ENCODE data around the gene SST. TPM values are rescaled to one million over a fixed set of nuclear protein-coding genes. Genes with fewer than 3 reads are reported as not detected.

Gene SST
- total and polyA plus RNA-seq, 4 donors: not detected

DNA sequence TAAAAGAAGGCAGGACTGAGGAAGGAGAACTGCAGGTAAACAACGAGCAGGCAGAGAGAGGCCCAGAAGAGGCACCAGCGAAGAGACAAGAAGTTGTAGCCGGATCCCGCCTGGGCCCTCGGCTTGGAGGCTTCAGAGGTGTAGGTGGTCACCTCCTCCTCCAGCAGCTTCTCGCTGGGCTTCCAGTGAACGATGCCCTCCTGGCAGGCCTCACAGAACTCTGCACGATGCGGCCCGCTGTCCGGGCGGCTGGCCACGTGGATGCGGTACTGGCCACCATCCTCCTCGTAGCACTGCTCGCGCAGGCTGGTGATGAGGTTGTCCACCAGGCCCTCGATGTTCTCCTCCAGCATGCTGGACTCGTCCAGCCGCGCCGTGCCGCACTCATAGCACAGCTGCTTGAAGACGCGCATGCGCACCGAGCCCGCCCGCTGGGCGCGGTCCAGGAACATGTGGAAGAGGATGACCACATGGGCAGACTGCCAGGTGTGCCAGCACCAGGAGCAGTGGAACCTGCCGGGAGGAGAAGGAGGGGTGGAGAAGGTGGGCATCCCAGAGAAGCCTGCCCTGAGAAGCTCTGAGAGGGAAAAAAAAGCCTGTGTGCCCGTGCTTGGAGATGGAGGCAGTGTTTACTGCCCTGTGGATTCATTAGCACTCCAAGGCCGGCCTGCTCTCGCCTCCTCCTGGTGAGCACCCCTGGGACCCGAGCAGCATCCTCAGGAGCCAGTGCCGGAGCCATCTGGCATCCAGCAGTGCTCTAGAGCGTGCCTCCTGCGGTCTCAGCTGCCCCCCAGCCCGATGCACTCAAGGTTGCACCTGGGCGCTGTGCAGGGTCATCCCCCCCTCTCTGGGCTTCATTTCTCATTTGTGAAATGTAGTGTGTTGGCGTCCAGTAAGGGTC lies 28.6 kb upstream of the SST start:
- Histone ChIP-seq H3K9ac (ENCODE audit: low read depth in 1 of 2, low read length in 2 of 2) (no peak overlapping the region), H3K4me1 (ENCODE audit: control insufficient read depth in 4 of 4, insufficient read depth in 4 of 4, low read length in 3 of 4) (no peaks in the 10 kb centered on the region), H3K9me3 (ENCODE audit: control insufficient read depth in 4 of 4, low read length in 3 of 4) (no peaks in the 10 kb centered on the region), H3K36me3 (ENCODE audit: control insufficient read depth in 4 of 4, insufficient read depth in 3 of 4, low read depth in 1 of 4, low read length in 3 of 4) (no peaks in the 10 kb centered on the region), H3K27ac (ENCODE audit: low read depth in 1 of 2, low read length in 2 of 2) (no peak overlapping the region), H3K27me3 (ENCODE audit: control insufficient read depth in 4 of 4, insufficient read depth in 4 of 4, low read length in 3 of 4) (no peaks in the 10 kb centered on the region), H3K4me3 (ENCODE audit: low read depth in 1 of 3, low read length in 3 of 3) (no peak overlapping the region)
- 94% methylated on average over 40 of the region's 42 CpGs for WGBS
- TF ChIP-seq, protein P1, sequence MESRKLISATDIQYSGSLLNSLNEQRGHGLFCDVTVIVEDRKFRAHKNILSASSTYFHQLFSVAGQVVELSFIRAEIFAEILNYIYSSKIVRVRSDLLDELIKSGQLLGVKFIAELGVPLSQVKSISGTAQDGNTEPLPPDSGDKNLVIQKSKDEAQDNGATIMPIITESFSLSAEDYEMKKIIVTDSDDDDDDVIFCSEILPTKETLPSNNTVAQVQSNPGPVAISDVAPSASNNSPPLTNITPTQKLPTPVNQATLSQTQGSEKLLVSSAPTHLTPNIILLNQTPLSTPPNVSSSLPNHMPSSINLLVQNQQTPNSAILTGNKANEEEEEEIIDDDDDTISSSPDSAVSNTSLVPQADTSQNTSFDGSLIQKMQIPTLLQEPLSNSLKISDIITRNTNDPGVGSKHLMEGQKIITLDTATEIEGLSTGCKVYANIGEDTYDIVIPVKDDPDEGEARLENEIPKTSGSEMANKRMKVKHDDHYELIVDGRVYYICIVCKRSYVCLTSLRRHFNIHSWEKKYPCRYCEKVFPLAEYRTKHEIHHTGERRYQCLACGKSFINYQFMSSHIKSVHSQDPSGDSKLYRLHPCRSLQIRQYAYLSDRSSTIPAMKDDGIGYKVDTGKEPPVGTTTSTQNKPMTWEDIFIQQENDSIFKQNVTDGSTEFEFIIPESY (IDR thresholded peaks at IDR 0.05): no peak
- TF ChIP-seq, protein P2, sequence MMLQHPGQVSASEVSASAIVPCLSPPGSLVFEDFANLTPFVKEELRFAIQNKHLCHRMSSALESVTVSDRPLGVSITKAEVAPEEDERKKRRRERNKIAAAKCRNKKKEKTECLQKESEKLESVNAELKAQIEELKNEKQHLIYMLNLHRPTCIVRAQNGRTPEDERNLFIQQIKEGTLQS (IDR thresholded peaks at IDR 0.05): no peak
- TF ChIP-seq EGR1 (IDR thresholded peaks at IDR 0.05; ENCODE audit: low read depth in 2 of 2): no peak
- no peak for DNase-seq (ENCODE audit: low spot score)

DNA sequence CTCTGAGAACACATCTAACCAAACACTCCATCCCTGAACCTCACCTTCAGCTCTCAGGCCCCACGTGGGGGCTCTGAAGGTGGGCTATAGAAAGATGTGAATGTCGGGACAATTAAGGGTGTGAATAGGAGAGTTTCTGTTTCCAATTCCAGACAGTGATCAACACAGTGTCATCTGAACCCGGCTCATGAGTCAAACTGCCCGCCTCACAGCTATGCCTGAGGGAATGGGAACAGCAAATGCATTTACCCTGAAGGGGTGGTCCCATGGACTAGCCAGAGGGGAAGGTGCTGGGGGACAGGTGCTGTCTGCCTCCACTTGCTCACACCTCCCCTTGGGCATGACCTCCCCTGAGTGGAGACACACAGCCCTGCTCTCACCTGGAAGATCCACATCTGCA lies 25.8 kb upstream of the SST start:
- H3K9me3 ChIP-seq (ENCODE audit: control insufficient read depth in 4 of 4, low read length in 3 of 4): no peaks in the 10 kb centered on the region
- H3K9ac ChIP-seq (ENCODE audit: low read depth in 1 of 2, low read length in 2 of 2): no peak overlapping the region
- no peak overlapping the region for H3K4me3 ChIP-seq (ENCODE audit: low read depth in 1 of 3, low read length in 3 of 3)
- H3K4me1 ChIP-seq (ENCODE audit: control insufficient read depth in 4 of 4, insufficient read depth in 4 of 4, low read length in 3 of 4): no peaks in the 10 kb centered on the region
- DNase-seq (ENCODE audit: low spot score): no peak
- H3K27ac ChIP-seq (ENCODE audit: low read depth in 1 of 2, low read length in 2 of 2): no peak overlapping the region
- no peaks in the 10 kb centered on the region for H3K27me3 ChIP-seq (ENCODE audit: control insufficient read depth in 4 of 4, insufficient read depth in 4 of 4, low read length in 3 of 4)
- TF ChIP-seq TAF1 (conservative IDR thresholded peaks at IDR 0.05) (no peak), GABPA (IDR thresholded peaks at IDR 0.05 in 1 of 2, conservative IDR thresholded peaks at IDR 0.05 in 1 of 2) (no peak), RAD21 (IDR thresholded peaks at IDR 0.05) (no peak), RXRA (IDR thresholded peaks at IDR 0.05) (no peak), FOXA1 (IDR thresholded peaks at IDR 0.05) (no peak), NR2F2 (IDR thresholded peaks at IDR 0.05) (no peak), EGR1 (IDR thresholded peaks at IDR 0.05; ENCODE audit: low read depth in 2 of 2) (no peak), JUND (IDR thresholded peaks at IDR 0.05) (no peak), HNF4A (conservative IDR thresholded peaks at IDR 0.05) (no peak), FOXA2 (IDR thresholded peaks at IDR 0.05) (no peak)
- TF ChIP-seq, protein P2 (IDR thresholded peaks at IDR 0.05): no peak
- TF ChIP-seq, protein P3, sequence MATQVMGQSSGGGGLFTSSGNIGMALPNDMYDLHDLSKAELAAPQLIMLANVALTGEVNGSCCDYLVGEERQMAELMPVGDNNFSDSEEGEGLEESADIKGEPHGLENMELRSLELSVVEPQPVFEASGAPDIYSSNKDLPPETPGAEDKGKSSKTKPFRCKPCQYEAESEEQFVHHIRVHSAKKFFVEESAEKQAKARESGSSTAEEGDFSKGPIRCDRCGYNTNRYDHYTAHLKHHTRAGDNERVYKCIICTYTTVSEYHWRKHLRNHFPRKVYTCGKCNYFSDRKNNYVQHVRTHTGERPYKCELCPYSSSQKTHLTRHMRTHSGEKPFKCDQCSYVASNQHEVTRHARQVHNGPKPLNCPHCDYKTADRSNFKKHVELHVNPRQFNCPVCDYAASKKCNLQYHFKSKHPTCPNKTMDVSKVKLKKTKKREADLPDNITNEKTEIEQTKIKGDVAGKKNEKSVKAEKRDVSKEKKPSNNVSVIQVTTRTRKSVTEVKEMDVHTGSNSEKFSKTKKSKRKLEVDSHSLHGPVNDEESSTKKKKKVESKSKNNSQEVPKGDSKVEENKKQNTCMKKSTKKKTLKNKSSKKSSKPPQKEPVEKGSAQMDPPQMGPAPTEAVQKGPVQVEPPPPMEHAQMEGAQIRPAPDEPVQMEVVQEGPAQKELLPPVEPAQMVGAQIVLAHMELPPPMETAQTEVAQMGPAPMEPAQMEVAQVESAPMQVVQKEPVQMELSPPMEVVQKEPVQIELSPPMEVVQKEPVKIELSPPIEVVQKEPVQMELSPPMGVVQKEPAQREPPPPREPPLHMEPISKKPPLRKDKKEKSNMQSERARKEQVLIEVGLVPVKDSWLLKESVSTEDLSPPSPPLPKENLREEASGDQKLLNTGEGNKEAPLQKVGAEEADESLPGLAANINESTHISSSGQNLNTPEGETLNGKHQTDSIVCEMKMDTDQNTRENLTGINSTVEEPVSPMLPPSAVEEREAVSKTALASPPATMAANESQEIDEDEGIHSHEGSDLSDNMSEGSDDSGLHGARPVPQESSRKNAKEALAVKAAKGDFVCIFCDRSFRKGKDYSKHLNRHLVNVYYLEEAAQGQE (IDR thresholded peaks at IDR 0.05): no peak
- 43% methylated on average over 4 of the region's 4 CpGs for WGBS
- no peaks in the 10 kb centered on the region for H3K36me3 ChIP-seq (ENCODE audit: control insufficient read depth in 4 of 4, insufficient read depth in 3 of 4, low read depth in 1 of 4, low read length in 3 of 4)

Measured in liver (tissue), 9 donors.